CD4-positive, alpha-beta T cell treated with Interleukin-17A for 4 hours (primary cell): ENCODE data around the gene LHFPL6.

Experiments used
- DNase-seq: peaks from one replicate; pipeline ENCODE4 v3.0.0-alpha.2; 2020; ENCODE audit warnings: mixed read lengths

Gene LHFPL6

GRCh38 chr13:39590466-39591036 lies 12.4 kb downstream of the LHFPL6 start:
- no peak for DNase-seq

GRCh38 chr13:39588384-39588783 lies 14.6 kb downstream of the LHFPL6 start:
- no peak for DNase-seq

GRCh38 chr13:39587939-39588338 lies 15.1 kb downstream of the LHFPL6 start:
- no peak for DNase-seq

GRCh38 chr13:39586958-39587605 lies 15.9 kb downstream of the LHFPL6 start:
- no peak for DNase-seq

- DNase-seq: no peak
These were observed 16.8 kb downstream of the LHFPL6 start for GRCh38 chr13:39586151-39586550.

- DNase-seq: no peak
These were observed 17.8 kb downstream of the LHFPL6 start for GRCh38 chr13:39585219-39585618.

GRCh38 chr13:39580881-39581575 lies 22.0 kb downstream of the LHFPL6 start:
- DNase-seq: no peak

- DNase-seq: no peak
These were observed 24.1 kb downstream of the LHFPL6 start for GRCh38 chr13:39578821-39579291.

GRCh38 chr13:39577838-39578491 lies 25.0 kb downstream of the LHFPL6 start:
- no peak for DNase-seq

- DNase-seq: no peak
These were observed 25.8 kb downstream of the LHFPL6 start for GRCh38 chr13:39577203-39577602.

- DNase-seq: no peak
These were observed 27.3 kb downstream of the LHFPL6 start for GRCh38 chr13:39575641-39576238.

GRCh38 chr13:39571502-39572092 lies 31.4 kb downstream of the LHFPL6 start:
- DNase-seq: no peak

- no peak for DNase-seq
These were observed 35.4 kb downstream of the LHFPL6 start for GRCh38 chr13:39567569-39567968.

- DNase-seq: no peak
These were observed 36.6 kb downstream of the LHFPL6 start for GRCh38 chr13:39566216-39566869.

- no peak for DNase-seq
These were observed 37.7 kb downstream of the LHFPL6 start for GRCh38 chr13:39565036-39565949.

GRCh38 chr13:39563470-39563735 lies 39.6 kb downstream of the LHFPL6 start:
- no peak for DNase-seq

GRCh38 chr13:39561971-39562370 lies 41.0 kb downstream of the LHFPL6 start:
- DNase-seq: no peak

- no peak for DNase-seq
These were observed 43.1 kb downstream of the LHFPL6 start for GRCh38 chr13:39559847-39560246.

- no peak for DNase-seq
These were observed 45.6 kb downstream of the LHFPL6 start for GRCh38 chr13:39557285-39557955.

GRCh38 chr13:39556866-39557265 lies 46.1 kb downstream of the LHFPL6 start:
- DNase-seq: no peak

- DNase-seq: no peak
These were observed 48.6 kb downstream of the LHFPL6 start for GRCh38 chr13:39554371-39554770.
